Mesendoderm (in vitro differentiated cells): ENCODE measurements around the gene MTTP.

Experiments
- DNase-seq: peaks from one replicate; pipeline ENCODE4 v3.0.0; 2013
- H2AK5ac ChIP-seq: 2 replicates; pipeline ENCODE4 v1.6.1; 2013; ENCODE audit warnings: low read length, inconsistent platforms
- H2BK120ac ChIP-seq: 2 replicates; pipeline ENCODE4 v1.6.1; 2013; ENCODE audit warnings: low read depth, mild to moderate bottlenecking, low read length, moderate library complexity, mixed read lengths
- H2BK15ac ChIP-seq: replicated peaks from 2 replicates; pipeline ENCODE4 v1.6.1; 2013; ENCODE audit warnings: low read depth, mild to moderate bottlenecking, moderate library complexity
- H2BK5ac ChIP-seq: 2 replicates; pipeline ENCODE4 v1.6.1; 2013; ENCODE audit warnings: low read length, inconsistent platforms
- H3K18ac ChIP-seq: 2 replicates; pipeline ENCODE4 v1.6.1; 2013; ENCODE audit warnings: mild to moderate bottlenecking, low read length, mixed read lengths
- H3K23ac ChIP-seq: one replicate; pipeline ENCODE4 v1.6.1; 2013; ENCODE audit warnings: low read length
- H3K27ac ChIP-seq: 2 replicates; pipeline ENCODE4 v1.5.1; 2013; ENCODE audit warnings: low read depth, mild to moderate bottlenecking, inconsistent platforms, low read length, moderate library complexity
- H3K27me3 ChIP-seq: 2 replicates; pipeline ENCODE4 v1.6.1; 2013; ENCODE audit warnings: low read length, control low read depth, mild to moderate bottlenecking, inconsistent platforms; ENCODE audit not compliant: insufficient read depth, poor library complexity
- H3K36me3 ChIP-seq: 2 replicates; pipeline ENCODE4 v1.6.1; 2013; ENCODE audit warnings: low read length, inconsistent platforms; ENCODE audit not compliant: control insufficient read depth, insufficient read depth
- H3K4ac ChIP-seq: one replicate; pipeline ENCODE4 v1.6.1; 2013; ENCODE audit warnings: low read depth, mild to moderate bottlenecking, low read length, moderate library complexity
- H3K4me1 ChIP-seq: 2 replicates; pipeline ENCODE4 v1.6.1; 2013; ENCODE audit warnings: low read depth, low read length, inconsistent platforms; ENCODE audit not compliant: control insufficient read depth
- H3K4me2 ChIP-seq: 2 replicates; pipeline ENCODE4 v1.6.1; 2013; ENCODE audit warnings: low read length
- H3K4me3 ChIP-seq: 2 replicates; pipeline ENCODE4 v1.5.1; 2013; ENCODE audit warnings: mild to moderate bottlenecking, low read length
- H3K56ac ChIP-seq: one replicate; pipeline ENCODE4 v1.6.1; 2013; ENCODE audit warnings: low read length
- H3K79me1 ChIP-seq: 2 replicates; pipeline ENCODE4 v1.6.1; 2013; ENCODE audit warnings: low read length, inconsistent platforms
- H3K79me2 ChIP-seq: 2 replicates; pipeline ENCODE4 v1.6.1; 2013; ENCODE audit warnings: mild to moderate bottlenecking, low read length; ENCODE audit not compliant: control insufficient read depth, insufficient read depth
- H3K9ac ChIP-seq: 2 replicates; pipeline ENCODE4 v1.6.1; 2013; ENCODE audit warnings: low read length, inconsistent platforms
- H4K5ac ChIP-seq: one replicate; pipeline ENCODE4 v1.6.1; 2013; ENCODE audit warnings: low read length
- H4K8ac ChIP-seq: one replicate; pipeline ENCODE4 v1.6.1; 2013; ENCODE audit warnings: low read depth, mild to moderate bottlenecking, control low read depth, low read length, moderate library complexity
- WGBS: extraction: QIAGEN DNeasy Blood & Tissue Kit; methylation state at CpG from one replicate; pipeline ENCODE4 v1.1.7; 2013; ENCODE audit warnings: low lambda C conversion rate, missing lambda C conversion rate; ENCODE audit not compliant: insufficient coverage; ENCODE audit errors: extremely low coverage; 5-methylcytosine and 5-hydroxymethylcytosine counted together

Gene MTTP

GRCh38 chr4:99651811-99652485, 77.3 kb downstream of the MTTP start:
- Histone ChIP-seq H3K23ac (no peak overlapping the region), H3K27me3 (no peaks in the 10 kb centered on the region), H3K9ac (no peak overlapping the region), H2BK5ac (no peak overlapping the region), H3K79me2 (no peaks in the 10 kb centered on the region), H3K18ac (no peak overlapping the region), H3K4me1 (no peaks in the 10 kb centered on the region), H3K4me2 (no peak overlapping the region), H2AK5ac (no peak overlapping the region), H2BK120ac (no peak overlapping the region), H3K4ac (no peak overlapping the region), H4K8ac (no peak overlapping the region), H3K27ac (no peak overlapping the region), H4K5ac (no peak overlapping the region), H3K36me3 (no peaks in the 10 kb centered on the region), H2BK15ac (no peak overlapping the region), H3K4me3 (no peak overlapping the region), H3K79me1 (no peaks in the 10 kb centered on the region), H3K56ac (no peak overlapping the region)
- no CpG with 5 or more reads among the region's 49 CpGs for WGBS
- DNase-seq: no peak

DNA sequence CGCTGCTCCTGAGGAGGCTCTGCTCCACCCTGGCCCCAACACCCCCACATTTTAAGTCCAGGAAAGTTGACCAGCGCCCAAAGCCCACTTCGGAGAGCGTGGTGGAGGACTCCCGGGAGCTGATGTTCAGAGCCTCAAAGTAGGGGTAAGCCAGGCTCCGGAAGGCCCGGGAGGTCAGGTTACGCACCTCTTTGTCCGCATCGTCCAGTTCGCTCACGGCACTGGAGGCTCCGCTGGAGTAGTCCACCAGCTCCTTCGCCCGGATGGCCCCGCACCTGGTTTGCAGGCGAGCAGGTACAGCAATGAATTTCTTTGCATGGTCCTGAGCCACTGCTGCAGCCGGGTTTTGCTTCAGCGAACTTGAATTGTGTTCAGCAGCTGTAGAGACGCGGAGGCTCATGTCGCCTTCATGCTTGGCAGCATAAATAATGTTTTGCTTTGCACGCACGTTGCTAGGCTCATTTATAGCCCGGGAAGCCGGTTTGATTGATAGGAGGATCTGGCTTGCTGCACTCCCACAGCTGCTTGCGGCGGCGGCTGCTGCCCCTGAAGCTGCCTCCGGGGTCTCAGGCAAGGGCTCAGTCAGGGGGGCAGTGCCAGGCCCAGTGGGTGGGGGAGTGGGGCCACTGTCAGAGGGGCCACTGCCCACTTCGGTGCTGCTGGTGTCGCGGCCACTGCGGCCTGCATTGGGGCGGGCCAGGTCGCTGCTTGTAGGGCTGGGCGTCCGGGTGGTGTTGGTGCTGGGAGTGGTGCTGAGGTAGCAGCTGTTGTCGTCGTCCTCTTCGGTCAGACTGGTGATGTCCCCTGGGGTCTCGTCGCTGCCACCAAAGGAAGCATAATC, 78.2 kb downstream of the MTTP start:
- H3K36me3 ChIP-seq: no peaks in the 10 kb centered on the region
- no peak overlapping the region for H2BK15ac ChIP-seq
- WGBS: no CpG with 5 or more reads among the region's 43 CpGs
- H2AK5ac ChIP-seq: no peak overlapping the region
- H3K4me3 ChIP-seq: no peak overlapping the region
- no peak overlapping the region for H3K27ac ChIP-seq
- no peak overlapping the region for H4K5ac ChIP-seq
- H3K79me1 ChIP-seq: no peaks in the 10 kb centered on the region
- H3K9ac ChIP-seq: no peak overlapping the region
- no peak overlapping the region for H2BK120ac ChIP-seq
- H3K18ac ChIP-seq: no peak overlapping the region
- no peak overlapping the region for H3K4me2 ChIP-seq
- H3K4ac ChIP-seq: no peak overlapping the region
- no peak overlapping the region for H4K8ac ChIP-seq
- no peaks in the 10 kb centered on the region for H3K4me1 ChIP-seq
- H3K56ac ChIP-seq: no peak overlapping the region
- H3K79me2 ChIP-seq: no peaks in the 10 kb centered on the region
- no peak overlapping the region for H2BK5ac ChIP-seq
- H3K23ac ChIP-seq: no peak overlapping the region
- no peaks in the 10 kb centered on the region for H3K27me3 ChIP-seq
- DNase-seq: no peak

DNA sequence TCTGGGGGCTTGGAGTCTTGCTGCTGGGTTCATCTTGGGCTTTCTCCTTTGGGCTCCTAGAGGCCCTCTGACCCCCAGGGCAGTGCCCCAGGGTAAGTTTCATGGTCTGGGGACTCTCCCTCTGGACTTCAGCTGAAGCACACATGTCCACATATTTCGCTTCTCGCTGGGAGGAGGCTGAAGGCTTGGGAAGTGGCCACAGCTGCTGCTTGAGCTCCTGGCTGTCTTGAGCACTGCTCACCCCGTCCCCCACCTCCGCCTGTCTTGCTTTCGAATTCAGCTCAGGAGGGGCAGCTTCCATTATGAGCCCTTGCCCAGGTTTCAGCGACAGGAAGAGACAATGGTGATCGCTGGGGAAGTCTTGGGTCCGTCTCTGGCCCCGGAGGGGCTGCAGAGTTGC, 79.3 kb downstream of the MTTP start:
- Histone ChIP-seq H2AK5ac (no peak overlapping the region), H3K56ac (no peak overlapping the region), H3K27me3 (no peaks in the 10 kb centered on the region), H3K4me2 (no peak overlapping the region), H3K79me1 (no peaks in the 10 kb centered on the region), H3K18ac (no peak overlapping the region), H3K27ac (no peak overlapping the region), H3K79me2 (no peaks in the 10 kb centered on the region), H4K5ac (no peak overlapping the region), H2BK5ac (no peak overlapping the region), H3K4ac (no peak overlapping the region), H2BK15ac (no peak overlapping the region), H3K4me3 (no peak overlapping the region), H3K9ac (no peak overlapping the region), H3K36me3 (no peaks in the 10 kb centered on the region), H3K23ac (no peak overlapping the region), H4K8ac (no peak overlapping the region), H2BK120ac (no peak overlapping the region), H3K4me1 (no peaks in the 10 kb centered on the region)
- WGBS: no CpG with 5 or more reads among the region's 9 CpGs
- no peak for DNase-seq

DNA sequence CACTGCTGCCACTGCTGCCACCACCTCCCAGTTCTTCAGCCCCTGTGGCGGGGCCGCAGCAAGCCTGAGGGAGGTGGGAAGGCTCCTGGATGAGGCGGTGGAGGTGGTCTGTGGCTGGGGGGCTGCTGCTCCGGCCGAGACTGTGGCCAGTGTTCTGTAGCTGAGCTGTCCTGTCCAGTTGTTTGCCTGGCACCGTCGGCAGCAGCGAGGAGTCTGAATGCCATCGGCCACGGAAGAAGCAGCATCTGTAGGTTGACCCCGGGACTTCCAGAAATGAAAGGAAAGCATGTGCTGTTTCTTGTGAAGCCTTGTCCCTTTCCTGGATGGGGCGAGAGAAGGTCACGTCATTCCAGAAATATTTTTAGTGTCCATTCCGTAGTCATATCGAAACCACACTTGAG, 79.7 kb downstream of the MTTP start:
- H3K27me3 ChIP-seq: no peaks in the 10 kb centered on the region
- no peaks in the 10 kb centered on the region for H3K36me3 ChIP-seq
- H3K56ac ChIP-seq: no peak overlapping the region
- WGBS: no CpG with 5 or more reads among the region's 15 CpGs
- no peak overlapping the region for H2AK5ac ChIP-seq
- no peak overlapping the region for H3K9ac ChIP-seq
- no peak overlapping the region for H3K4me3 ChIP-seq
- no peak overlapping the region for H2BK15ac ChIP-seq
- H3K79me1 ChIP-seq: no peaks in the 10 kb centered on the region
- DNase-seq: no peak
- H4K5ac ChIP-seq: no peak overlapping the region
- no peak overlapping the region for H3K4me2 ChIP-seq
- no peak overlapping the region for H2BK120ac ChIP-seq
- H3K18ac ChIP-seq: no peak overlapping the region
- H3K4ac ChIP-seq: no peak overlapping the region
- H3K4me1 ChIP-seq: no peaks in the 10 kb centered on the region
- H3K23ac ChIP-seq: no peak overlapping the region
- H3K27ac ChIP-seq: no peak overlapping the region
- H3K79me2 ChIP-seq: no peaks in the 10 kb centered on the region
- H4K8ac ChIP-seq: no peak overlapping the region
- H2BK5ac ChIP-seq: no peak overlapping the region

GRCh38 chr4:99655308-99656081, 80.9 kb downstream of the MTTP start:
- no CpG with 5 or more reads among the region's 9 CpGs for WGBS
- Histone ChIP-seq H3K18ac (no peak overlapping the region), H3K79me2 (no peaks in the 10 kb centered on the region), H4K8ac (no peak overlapping the region), H3K27ac (no peak overlapping the region), H3K4me2 (no peak overlapping the region), H3K36me3 (no peaks in the 10 kb centered on the region), H4K5ac (no peak overlapping the region), H3K9ac (no peak overlapping the region), H2BK15ac (no peak overlapping the region), H2AK5ac (no peak overlapping the region), H3K79me1 (no peaks in the 10 kb centered on the region), H3K56ac (no peak overlapping the region), H3K4me3 (no peak overlapping the region), H2BK5ac (no peak overlapping the region), H2BK120ac (no peak overlapping the region), H3K23ac (no peak overlapping the region), H3K27me3 (no peaks in the 10 kb centered on the region), H3K4ac (no peak overlapping the region), H3K4me1 (no peaks in the 10 kb centered on the region)
- DNase-seq: no peak
